ENCODE results near the gene PRKG1.

PRKG1 gene

DNA sequence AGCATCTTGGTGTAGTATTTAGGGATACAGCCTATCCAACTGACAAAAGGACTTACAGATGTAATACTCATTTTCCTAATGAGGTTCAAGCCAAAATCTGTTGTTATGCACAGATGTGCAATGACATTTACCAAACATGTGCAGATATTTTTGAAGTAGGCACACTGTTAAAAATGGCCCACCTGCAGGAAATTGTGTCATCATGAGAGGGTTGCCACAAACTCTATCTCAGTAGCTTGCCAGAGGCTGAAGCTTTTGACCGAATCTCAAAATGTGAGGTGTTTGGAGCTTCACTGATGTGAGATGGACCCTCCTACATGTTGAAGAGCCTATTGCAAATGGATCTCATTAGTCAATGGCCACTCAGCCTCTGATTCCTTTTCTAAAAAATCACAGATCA, 714.8 kb downstream of the PRKG1 start:
- DNase-seq, result no peak

DNA sequence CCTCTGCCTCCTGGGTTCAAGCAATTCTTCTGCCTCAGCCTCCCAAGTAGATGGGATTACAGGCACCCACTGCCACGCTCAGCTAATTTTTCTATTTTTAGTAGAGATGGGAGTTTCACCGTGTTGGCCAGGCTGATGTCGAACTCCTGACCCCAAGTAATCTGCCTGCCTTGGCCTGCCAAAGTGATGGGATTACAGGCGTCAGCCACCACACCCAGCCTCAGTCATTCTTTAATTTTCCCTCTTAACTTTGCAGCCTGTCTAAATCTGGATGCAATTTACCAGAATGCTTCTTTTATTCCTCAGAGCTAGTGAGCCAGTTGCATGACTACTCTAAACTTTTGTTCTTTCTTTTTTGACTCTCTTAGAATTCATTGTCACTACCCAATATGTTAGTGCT, 715.6 kb downstream of the PRKG1 start:
- DNase-seq, result no peak

DNA sequence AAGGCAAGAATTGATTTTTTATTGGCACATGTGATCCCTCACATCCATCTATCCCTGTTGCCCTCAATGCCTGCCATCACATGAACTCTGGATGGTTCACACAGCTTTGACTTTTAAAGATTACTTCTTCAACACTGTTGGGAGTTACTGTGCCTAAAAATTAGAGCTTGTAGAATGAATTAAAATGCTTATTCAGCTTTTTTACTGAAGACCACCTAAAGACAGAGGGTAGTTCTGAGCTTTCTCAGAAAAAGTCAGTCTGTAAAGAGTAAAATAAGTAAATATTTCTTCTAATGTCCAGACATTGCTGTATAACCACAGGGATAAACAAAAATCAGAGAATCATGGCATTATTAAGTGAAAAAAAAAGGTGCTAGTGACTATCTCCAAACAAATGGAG, 718.4 kb downstream of the PRKG1 start:
- no peak for DNase-seq

DNA sequence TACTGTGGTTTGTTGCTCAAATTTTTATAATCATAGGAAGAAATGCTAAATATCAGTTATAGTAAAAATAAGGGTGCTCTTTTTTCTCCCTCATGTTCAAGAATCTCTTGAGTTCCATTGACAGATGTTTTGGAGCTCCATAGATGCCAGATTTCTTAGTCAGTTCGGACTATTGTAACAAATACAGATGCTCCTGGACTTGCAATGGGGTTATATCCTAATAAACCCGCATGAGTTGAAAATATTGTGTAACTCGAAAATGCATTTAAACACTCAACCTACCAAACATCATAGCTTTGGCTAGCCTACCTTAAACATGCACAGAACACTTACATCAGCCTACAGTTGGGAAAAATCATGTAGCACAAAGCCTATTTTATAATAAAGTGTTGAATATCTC, 725.8 kb downstream of the PRKG1 start:
- no peak for DNase-seq

DNA sequence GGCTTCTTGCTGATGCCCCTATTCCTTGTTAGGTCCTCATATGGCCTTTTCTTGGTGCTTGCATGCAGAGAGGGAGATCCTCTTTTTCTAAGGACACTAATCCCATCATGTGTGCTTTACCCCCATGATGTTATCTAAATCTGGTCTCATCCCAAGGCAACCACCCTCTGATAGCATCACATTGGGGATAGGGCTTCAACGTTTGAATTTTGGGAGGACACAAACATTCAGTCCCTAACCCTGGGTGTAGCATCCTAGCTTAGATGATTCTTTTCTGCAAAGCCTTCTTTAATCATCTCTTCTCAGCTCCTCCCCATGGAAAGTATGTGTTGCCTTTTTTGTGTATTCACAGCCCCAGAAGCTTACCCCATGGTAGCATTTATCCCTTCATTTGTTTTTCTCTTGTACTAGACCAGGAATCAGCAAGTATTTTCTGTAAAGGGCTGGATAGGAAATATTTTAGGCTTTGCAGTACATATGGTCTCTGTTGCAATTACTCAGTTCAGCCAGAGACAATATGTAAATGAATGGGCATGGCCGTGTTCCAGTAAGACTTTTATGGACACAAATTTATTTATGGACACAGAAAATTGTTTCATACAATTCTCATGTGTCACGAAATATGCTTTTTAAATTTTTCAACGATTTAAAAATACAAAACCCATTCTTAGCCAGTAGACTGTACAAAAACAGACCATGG, 726.6 kb downstream of the PRKG1 start:
- DNase-seq, result no peak

DNA sequence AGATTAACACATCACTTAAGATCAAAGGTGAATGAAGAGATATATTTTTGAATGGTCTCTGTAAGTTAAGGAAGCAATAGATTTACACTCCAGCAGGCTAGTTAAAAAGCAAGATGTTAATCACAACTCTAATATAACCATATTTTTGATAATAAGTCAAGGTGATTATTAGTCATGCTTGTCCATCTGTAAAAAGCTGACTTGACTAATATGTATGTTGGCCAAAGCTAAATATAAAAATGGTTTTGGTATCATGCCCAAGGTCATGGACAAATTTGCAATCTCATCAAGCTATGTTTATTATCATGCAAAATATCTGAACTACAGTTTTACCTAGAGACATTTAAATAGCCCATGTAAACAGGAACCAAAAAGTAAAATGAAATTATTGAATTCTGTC, 727.7 kb downstream of the PRKG1 start:
- no peak for DNase-seq

DNA sequence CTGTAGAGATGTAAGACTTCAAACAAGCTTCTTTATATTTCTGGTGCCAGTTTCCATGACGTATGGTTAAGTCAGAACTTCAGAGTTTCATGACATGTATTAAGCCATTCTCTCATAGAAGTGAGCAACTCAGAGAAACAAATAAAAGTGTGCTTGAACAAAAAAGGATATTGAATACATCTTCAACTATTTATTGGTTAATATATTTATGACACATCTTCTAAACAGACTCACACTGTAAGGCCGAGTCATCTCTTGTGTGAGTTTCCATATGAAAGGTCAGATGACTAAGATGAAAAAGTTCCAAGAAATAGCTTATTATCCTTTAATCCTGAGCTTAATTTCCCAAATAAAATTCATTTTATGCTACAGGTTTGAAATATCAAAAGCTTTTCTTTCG, 730.6 kb downstream of the PRKG1 start:
- no peak for DNase-seq

DNA sequence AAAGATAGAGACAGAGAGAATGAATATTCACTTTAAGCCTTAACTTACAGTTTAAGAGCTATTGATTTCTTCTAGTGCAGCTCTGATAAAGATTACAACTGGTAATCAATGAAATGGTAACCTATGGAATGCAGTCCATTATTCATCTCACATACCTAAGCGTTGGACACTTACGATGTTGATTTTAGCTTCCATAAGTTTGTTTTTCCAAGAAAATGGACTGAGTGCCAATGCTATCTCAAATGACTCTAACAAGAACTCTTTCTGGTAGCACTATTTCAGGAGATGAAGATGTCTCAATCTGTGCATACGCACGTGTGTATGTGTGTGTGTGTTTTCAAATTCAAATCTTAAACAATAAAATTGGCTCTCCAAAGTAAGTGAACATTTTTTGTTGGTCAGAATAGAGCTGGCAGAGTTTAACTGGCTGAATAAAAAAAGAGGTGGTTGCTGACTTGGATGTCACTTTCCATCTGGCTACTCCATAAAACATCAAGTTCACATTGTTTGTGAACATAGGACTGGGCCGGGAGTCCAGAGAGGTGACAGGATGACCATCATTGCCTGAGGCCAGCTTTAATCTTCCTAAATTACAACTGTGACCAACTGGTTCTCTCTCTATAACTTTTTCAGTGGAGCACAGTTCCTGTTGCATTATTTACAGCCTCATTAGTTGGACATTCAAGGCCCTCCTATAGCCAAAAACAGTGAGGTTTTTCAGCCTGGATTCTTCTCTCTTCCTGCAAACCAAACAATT, 732.0 kb downstream of the PRKG1 start:
- DNase-seq, result no peak

DNA sequence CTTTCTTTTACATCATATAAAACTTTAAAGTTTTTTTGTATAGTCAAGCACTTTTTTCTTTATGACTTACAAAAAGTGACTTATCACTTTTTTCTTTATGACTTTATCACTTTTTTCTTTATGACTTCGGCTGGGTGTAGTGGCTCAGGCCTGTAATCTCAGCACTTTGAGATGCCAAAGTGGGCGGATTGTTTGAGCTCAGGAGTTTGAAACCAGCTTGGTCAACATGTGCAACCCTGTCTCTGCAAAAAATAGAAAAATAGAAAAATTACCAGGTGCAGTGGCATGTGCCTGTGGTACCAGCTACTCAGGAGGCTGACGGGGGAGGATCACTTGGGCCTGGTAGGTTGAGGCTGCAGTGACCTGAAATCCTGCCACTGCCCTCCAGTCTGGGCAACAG, 733.9 kb downstream of the PRKG1 start:
- DNase-seq, result no peak

DNA sequence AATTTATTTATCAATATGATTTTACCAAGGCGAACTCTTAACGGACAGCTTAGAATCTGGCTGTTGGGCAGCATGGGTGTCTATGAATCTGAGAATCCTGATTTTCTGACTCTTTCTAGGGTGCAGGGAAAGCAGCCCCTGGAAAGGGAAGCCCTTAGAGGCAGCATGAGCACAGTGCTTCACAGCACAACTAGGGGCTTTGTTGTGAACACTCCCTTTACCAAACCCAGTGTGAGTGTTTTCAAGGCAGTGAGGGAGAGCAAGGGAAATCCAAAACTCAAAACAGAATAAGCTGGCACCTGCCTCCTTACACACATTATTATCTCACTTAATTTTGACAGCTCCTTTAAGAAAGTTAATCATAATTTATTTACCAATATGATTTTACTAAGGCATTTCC, 741.4 kb downstream of the PRKG1 start:
- no peak for DNase-seq

DNA sequence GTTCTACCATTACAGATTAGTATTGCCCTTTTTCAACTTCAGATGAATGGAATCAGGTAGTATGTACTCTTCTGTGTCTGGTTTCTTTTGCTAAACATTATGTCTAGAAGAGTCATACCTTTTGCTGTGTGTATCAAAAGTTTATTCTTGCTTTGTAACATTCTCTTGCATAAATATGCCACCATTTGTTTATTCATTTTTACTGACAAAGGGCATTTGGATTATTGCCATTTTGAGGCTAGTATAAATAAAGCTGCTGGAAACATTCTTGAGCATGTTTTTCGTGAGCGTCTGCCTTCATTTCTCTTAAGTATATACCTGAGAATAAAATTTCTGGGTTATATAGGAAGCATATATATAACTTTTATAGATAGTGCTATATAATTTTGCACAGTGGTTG, 746.8 kb downstream of the PRKG1 start:
- no peak for DNase-seq

DNA sequence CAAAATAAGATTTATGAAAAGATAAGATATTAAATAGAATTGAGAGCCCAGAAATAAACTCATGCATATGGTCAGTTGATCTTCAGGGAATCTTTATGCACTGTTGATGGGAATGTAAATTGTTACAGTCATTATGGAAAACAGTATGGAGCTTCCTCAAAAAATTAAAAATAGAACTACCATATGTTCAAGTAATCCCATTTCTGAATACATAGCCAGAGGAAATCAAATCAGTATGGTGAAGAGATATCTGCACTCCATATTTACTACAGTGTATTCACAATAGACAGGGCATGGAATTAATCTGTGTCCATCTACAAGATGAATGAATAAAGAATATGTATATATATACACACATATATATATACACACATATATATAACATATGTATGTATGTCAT, 747.5 kb downstream of the PRKG1 start:
- DNase-seq, result no peak

DNA sequence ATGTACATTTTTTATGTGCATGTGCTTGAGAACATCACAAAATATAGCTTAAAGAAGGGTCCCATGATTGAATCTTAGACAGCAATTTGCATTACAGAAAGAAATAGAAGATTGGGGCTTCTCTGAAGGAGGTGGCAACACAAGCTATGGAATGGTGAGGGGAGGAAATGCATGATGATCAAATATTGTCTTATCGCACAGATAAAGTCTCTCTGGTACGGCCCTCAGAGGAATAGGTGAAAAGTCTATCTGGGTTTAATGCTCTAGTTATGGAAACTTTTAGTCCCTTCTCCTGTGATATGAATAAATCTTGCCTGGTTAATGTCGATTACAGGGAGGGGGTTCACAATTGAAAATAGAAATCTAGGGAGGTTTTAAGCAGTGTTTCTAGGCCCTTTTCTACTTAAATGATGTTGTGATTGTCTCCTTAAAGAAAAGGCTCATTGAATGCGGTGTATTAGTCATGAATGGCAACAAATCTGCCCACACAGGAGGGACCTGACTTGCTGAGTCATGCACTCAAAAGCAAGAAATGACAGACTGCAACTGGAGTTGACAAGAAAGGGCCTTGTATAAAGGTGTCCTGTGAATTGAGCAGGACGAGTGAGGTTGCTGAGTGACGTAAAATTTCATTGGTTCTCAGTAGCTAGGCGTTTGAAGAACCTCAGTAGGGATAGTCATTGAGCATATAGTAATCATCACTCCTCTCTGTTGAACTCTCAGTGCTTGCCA, 758.5 kb downstream of the PRKG1 start:
- DNase-seq, result no peak

DNA sequence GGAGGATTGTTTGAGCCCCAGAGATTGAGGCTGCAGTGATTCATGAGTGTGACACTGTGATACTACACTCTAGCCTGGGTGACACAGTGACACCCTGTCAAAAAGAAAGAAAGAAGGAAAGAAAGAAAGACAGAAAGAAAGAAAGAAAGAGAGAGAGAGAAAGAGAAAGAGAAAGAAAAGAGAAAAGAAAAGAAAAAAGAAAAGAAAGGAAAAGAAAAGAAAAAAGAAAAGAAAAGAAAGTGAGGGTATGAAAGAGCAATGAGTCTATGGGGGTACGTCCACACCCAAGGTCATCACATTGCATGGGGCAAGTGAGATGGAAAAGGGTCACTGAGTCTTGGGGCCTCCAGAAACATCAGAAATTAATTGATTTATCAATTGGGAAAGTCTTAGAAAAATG, 760.3 kb downstream of the PRKG1 start:
- no peak for DNase-seq

DNA sequence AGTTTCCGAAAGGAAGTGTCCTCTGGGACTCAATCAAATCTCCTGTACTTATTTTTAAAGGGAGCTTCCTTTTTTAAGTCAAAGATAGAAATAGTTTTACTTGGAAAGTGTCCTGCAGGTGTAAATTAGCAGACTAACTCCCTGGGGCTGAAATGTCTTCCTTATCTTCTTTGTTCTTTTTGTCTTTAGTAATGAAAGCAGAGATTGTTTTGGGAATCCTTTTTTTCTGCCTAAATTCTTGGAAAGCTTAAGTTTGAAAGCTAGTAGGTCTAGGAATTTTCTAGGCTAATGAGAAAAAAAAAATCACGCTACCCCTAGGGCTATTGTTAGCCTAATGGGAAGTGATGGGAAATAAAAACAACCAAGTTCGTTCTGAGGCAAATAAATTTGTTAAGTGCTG, 764.2 kb downstream of the PRKG1 start:
- no peak for DNase-seq

DNA sequence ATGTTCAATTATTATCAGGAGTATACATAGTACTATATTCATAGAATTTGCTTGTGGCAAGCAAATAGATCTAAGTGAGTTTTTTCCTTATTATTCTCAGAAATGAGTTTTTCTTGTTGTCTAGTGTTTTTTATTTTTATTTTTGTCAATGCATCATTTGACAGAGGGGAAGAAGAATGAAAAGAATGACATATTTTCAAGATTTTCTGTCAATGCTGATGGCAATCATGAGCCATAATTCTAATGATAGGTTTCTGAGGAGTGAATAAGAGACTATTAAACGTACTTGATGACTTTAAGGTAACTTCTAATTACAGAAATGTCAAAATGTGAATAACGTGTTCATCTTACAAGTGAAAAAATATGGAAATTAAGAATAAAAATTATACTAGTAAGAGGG, 769.7 kb downstream of the PRKG1 start:
- DNase-seq, result no peak

DNA sequence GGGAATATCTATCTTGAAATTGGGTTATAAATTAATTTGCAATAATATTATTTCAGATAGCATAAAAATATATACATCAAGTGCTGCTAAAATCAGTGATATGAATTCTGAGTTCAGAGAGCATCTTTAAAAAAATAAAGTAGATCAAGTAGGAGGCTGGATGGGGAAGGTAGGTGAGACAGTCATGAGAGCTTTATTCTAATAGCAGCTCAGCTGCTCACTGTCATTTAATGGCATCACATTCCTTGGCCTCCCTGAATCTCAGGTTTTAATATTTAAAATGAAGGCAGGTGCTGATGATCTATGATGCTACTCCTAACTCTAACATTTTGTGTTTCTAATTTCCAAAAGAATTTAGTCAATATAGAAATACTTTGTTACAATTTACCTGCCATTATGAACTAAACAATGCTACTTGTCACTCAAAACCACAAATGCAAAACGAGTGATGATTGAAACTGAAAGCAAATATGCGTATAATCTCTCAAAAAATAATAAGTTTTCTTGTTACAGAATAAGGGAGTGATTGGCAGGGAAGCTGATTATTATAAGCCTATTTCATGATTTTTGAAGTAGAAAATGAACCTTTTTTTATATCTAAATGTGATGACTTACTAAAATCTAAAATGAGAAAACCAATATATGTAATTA, 772.7 kb downstream of the PRKG1 start:
- DNase-seq, result no peak

DNA sequence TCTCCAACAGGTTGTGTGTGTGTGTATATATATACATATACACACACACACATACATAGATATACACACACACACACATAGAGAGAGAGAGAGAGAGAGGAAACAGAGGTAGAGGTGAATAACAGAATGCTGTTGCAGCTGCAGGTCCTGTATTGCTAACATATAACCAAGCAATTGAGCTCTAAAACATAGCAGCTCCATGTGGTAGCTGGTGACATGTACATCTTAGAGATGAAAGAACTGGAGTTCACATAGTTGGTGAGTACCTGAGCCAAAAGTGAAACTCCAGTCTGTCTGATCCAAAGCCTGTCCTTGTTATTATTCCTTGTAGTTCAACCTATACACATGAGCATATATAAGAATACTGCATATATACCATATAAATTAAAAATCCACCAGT, 778.0 kb downstream of the PRKG1 start:
- DNase-seq, result no peak

DNA sequence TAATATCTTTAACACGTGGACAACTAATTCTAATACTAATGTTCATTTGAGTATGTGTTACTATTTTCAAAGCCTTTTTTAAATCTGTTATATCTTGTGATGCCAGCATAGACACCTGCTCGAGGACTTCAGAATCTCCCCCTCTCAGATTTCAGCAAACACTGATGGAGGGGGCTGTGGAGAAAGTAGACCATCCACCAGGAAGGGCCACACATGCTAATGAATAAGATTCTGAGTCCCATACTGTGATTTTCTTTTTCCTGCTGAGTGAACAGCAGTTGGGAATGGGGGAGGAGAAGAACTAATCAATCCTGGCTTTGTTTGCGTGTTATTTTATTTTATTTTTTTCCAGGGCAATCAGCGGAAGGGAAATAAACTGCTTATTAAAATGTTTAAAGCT, 783.0 kb downstream of the PRKG1 start:
- no peak for DNase-seq

DNA sequence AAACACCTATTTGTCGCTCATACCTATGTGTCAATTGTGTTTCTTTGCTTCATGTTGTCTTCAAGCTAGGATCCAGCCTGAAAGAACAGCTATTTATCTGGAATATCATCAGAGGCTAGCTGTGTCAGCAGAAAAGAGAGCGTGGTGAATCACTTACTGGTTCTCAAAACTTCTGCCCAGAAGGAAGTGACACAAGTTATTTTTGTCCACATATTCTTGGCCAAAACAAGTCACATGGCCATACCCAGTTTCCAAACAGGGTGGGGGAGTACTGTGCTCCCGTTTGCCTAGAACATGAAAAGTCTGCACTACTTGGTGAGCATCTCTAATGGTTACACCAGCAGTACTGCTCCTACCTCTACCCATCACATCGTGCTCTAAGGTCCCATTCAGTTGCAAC, 786.0 kb downstream of the PRKG1 start:
- DNase-seq, result no peak

DNA sequence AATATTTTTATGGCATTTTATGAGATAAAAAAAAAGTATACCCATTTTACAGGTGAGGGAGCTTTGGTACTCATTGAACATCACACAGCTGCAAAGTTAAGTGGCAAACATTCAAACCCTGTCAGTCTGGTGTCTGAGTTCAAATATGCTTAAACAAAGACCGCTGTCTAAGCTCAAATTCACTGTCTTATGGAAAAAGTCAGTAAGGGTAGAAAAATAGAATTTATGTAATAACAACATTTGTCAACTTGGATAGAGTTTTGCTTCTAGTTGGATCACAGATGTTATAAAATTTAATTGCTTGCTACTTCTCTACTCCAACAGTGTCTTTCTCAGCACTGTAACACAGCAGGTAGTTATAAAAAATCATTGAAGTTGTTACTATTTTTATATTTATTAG, 786.8 kb downstream of the PRKG1 start:
- DNase-seq, result no peak

DNA sequence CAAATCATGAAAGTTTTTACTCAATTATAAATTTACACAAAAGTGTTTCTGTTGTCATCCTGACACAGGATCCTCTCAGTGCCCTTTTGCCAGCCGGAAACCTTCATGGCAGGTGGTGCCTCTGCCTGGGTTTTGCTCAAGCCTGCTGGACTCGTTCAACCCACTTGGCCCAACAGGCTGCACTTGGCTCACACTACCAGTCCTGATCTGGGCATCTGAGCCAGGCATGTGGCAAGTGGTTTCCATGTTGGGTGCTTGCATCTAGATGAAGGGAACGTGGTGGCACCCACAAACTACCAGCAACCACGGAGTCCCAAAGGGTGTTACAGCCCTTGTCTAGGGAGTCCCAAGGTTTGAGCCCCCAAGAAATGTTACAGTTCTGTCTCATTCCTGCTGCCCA, 787.4 kb downstream of the PRKG1 start:
- no peak for DNase-seq

DNA sequence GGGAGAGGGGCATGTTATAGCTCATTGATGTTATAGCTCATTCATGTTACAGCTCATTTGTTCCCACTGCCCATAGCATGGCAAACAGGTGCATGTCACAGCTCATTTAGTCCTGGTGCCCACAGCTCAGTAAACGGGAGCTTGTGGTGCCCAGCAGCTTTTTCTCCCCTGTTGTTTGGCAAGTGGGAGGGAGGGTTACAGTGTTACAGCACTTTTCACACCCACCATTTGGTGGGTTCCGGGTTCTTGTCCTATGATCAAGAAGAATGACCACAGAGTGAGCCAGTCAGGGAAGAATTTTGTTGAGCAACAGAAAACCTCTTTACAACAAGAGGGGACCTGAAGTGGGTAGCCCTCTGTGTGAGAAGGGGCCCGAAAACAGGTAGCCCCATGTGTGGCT, 787.9 kb downstream of the PRKG1 start:
- DNase-seq, result no peak

DNA sequence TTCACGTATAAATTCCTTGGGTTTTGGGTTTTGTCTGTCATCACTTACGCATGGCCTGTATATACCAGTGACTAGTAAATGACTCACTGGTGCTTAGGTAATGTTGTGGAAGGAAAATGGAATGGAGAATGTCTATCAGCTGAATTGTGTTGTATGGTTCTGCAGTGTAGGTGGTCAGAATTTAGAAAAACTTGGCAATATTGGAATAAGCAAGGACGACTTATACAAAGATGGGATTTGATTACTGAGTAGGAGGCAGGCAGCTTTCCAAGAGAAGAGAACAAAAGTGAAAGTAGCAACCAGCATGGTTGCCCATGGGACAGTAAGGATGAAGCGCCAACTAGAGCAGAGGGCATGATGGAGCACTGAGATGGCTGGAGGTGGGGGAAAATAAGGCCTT, 793.7 kb downstream of the PRKG1 start:
- DNase-seq, result no peak
